ENCODE results near the gene SGPP2. TPM values are rescaled to one million over a fixed set of nuclear protein-coding genes. Genes with fewer than 3 reads are reported as not detected.

The SGPP2 gene
- total and polyA plus RNA-seq, 2 donors (not counting 3 experiments of a cell fraction or from before 2014, with no cell fraction given) = not detected

DNA sequence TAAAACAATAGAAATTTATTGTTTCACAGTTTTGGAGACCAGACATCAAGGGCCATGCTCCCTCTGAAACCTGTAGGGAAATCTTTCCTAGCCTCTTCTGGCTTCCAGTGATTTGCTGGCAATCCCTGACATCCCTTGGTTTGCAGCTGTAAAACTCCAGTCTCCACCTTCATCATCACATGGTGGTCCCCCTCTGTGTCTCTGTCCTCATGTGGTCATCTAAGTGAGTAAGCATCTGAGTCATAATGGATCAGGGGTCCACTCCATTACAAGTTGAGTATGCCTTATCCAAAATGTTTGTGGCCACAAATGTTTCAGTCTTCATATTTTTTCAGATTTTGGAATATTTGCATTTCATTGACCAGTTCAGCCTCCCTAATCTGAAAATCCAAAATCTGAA, 5.6 kb upstream of the SGPP2 start:
- H3K27me3 ChIP-seq (ENCODE audit: control insufficient read depth in 2 of 2, insufficient read depth in 2 of 2, low read length in 2 of 2) = peaks cover 15 to 17% of the 10 kb centered on the region in 2 experiments
- FAIRE-seq = no peak
- BruUV-seq (replicated peaks) = no TSS peak
- no peaks in the 10 kb centered on the region for H3K9me1 ChIP-seq (replicated peaks; ENCODE audit: control insufficient read depth, extremely low read depth, insufficient read depth, low read length)
- dilution Hi-C loops (cut with MboI; ENCODE audit: extremely low pct_ligation_motif_present, low sequenced_read_pairs) = no loop called here
- no peaks in the 10 kb centered on the region for H3K79me2 ChIP-seq (ENCODE audit: control insufficient read depth, insufficient read depth, low read length)
- no peak overlapping the region for H3K4me3 ChIP-seq (replicated peaks in 1 of 3; ENCODE audit: insufficient read depth in 1 of 3, low read depth in 1 of 3, low read length in 3 of 3)
- H3K4me2 ChIP-seq (ENCODE audit: insufficient read depth, low read length) = no peak overlapping the region
- H3K9me3 ChIP-seq (replicated peaks; ENCODE audit: control insufficient read depth, insufficient read depth, low read length) = no peaks in the 10 kb centered on the region
- POLR2A ChIA-PET = no interaction called here
- TF ChIP-seq POLR2AphosphoS5 (IDR thresholded peaks at IDR 0.05; ENCODE audit: insufficient read depth, low read depth, low read length) = no peak
- TF ChIP-seq JUN (IDR thresholded peaks at IDR 0.05; ENCODE audit: borderline replicate concordance, insufficient read depth, insufficient read length, low read depth) = no peak
- no peak for TF ChIP-seq FOS (IDR thresholded peaks at IDR 0.05; ENCODE audit: borderline replicate concordance, insufficient read depth, low read length)
- TF ChIP-seq, protein P1, sequence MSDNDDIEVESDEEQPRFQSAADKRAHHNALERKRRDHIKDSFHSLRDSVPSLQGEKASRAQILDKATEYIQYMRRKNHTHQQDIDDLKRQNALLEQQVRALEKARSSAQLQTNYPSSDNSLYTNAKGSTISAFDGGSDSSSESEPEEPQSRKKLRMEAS (IDR thresholded peaks at IDR 0.05; ENCODE audit: insufficient read depth, insufficient read length) = no peak
- no peak for TF ChIP-seq MYC (IDR thresholded peaks at IDR 0.05; ENCODE audit: low read depth, low read length)
- no peak for TF ChIP-seq EZH2 (IDR thresholded peaks at IDR 0.05; ENCODE audit: borderline replicate concordance, low read depth, low read length, severe bottlenecking)
- no peak for TF ChIP-seq GATA2 (IDR thresholded peaks at IDR 0.05; ENCODE audit: insufficient read depth, insufficient read length, low read depth, low read length)
- TF ChIP-seq POLR2A (IDR thresholded peaks at IDR 0.05; ENCODE audit: low read depth, low read length) = no peak
- TF ChIP-seq, protein P2, sequence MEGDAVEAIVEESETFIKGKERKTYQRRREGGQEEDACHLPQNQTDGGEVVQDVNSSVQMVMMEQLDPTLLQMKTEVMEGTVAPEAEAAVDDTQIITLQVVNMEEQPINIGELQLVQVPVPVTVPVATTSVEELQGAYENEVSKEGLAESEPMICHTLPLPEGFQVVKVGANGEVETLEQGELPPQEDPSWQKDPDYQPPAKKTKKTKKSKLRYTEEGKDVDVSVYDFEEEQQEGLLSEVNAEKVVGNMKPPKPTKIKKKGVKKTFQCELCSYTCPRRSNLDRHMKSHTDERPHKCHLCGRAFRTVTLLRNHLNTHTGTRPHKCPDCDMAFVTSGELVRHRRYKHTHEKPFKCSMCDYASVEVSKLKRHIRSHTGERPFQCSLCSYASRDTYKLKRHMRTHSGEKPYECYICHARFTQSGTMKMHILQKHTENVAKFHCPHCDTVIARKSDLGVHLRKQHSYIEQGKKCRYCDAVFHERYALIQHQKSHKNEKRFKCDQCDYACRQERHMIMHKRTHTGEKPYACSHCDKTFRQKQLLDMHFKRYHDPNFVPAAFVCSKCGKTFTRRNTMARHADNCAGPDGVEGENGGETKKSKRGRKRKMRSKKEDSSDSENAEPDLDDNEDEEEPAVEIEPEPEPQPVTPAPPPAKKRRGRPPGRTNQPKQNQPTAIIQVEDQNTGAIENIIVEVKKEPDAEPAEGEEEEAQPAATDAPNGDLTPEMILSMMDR (IDR thresholded peaks at IDR 0.05; ENCODE audit: extremely low read depth in 1 of 2, insufficient read depth in 1 of 2, low read depth in 1 of 2, low read length in 2 of 2) = no peak
- H4K20me1 ChIP-seq (replicated peaks; ENCODE audit: control insufficient read depth, extremely low read depth, insufficient read depth, low read length) = no peaks in the 10 kb centered on the region
- no peak overlapping the region for H3K27ac ChIP-seq (ENCODE audit: insufficient read depth, low read depth, low read length)
- no peaks in the 10 kb centered on the region for H3K36me3 ChIP-seq (ENCODE audit: control insufficient read depth in 2 of 2, extremely low read depth in 1 of 2, insufficient read depth in 2 of 2, low read length in 2 of 2)
- no peak for DNase-seq (ENCODE audit: low read depth, low spot score)
- no peak overlapping the region for H3K9ac ChIP-seq (replicated peaks; ENCODE audit: extremely low read depth, insufficient read depth, low read length)
- H3K4me1 ChIP-seq (ENCODE audit: control insufficient read depth, extremely low read depth, insufficient read depth, low read length) = no peaks in the 10 kb centered on the region
- CTCF ChIA-PET = no interaction called here
- H2AFZ ChIP-seq (ENCODE audit: low read depth, low read length) = no peak overlapping the region
- intact Hi-C loops (cut with micrococcal nuclease) = no loop called here
